Brain pericyte (primary cell): ENCODE results near the gene APOBEC3B.
"Not testable (repeated sequence)": the region's sequence is repeated elsewhere in the genome, so short reads cannot be mapped to it uniquely, and the experiment has no call there.

ENCODE experiments used
- DNase-seq: peaks from one replicate; pipeline ENCODE4 v3.0.0-alpha.2; 2012; ENCODE audit warnings: low read depth, low spot score

APOBEC3B gene

DNA sequence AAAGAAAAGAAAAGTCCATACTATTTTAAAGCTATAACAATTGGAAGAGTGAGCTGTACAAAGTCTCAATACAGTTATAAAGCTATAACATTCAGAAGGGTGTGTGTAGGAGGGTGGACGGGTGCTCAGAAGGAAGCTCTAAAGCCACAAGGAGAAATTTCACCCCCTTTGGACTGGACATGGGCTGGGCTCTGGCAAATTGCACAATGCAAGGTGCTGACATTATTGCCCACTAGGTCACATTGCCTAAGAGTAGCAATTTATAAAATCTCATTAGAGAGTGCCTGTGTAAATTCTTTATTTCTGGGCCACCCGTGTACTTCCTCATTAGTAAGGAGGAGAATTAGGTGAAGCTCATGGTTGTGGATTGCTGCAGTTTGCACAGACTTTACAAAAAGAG, 30.4 kb upstream of the APOBEC3B start:
- no peak for DNase-seq

DNA sequence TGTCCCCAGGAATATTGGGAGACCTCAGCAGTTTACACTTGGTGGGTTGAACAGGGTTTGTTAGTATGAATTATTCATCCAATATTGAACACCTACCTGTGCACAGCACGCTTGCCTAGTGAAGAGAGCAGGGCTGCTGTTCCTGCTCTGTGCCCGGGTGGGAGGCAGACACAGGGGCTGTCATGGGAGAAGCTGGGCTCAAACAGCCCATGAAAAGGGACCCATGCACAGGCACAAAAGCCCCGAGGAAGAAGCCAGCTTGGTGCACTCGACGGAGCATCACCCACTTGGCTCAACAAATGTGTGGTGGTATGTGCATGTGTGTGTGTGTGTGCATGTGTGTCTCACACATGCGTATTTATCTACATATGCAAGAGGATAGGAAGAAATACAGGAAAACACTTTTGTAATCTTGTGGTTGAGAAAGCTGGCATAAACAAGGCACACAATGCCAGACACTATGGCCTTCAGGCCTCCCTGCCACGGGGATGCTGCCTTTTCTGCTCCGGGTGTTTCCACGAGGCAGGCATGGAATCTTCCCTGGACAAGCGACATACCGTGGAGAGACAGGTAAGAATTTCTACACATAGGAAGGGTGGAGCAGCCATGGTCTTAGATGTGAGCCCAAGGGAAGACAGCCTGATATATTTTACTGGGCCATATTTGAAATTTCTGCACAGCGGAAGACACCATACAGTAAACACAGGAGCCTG, 29.7 kb upstream of the APOBEC3B start:
- DNase-seq, result no peak

DNA sequence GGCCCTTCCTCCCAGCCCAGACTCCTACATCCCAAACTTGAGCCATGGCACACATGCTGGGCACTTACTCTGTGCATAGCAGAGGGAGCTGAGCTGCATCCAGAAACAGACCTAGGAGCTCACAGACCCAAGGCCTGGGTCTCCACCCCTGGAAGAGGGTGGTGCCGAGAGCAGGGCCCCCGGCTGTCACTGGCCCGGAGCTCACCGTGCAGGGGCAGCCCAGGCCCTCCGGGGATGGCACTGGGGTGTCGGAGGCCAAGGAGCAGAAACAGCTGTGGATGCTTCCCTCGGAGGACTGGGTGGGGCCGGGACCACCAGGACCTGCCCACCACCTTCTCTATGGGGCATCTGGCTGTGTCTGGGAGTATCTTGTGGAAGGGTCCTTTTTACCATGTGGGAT, 29.1 kb upstream of the APOBEC3B start:
- no peak for DNase-seq

DNA sequence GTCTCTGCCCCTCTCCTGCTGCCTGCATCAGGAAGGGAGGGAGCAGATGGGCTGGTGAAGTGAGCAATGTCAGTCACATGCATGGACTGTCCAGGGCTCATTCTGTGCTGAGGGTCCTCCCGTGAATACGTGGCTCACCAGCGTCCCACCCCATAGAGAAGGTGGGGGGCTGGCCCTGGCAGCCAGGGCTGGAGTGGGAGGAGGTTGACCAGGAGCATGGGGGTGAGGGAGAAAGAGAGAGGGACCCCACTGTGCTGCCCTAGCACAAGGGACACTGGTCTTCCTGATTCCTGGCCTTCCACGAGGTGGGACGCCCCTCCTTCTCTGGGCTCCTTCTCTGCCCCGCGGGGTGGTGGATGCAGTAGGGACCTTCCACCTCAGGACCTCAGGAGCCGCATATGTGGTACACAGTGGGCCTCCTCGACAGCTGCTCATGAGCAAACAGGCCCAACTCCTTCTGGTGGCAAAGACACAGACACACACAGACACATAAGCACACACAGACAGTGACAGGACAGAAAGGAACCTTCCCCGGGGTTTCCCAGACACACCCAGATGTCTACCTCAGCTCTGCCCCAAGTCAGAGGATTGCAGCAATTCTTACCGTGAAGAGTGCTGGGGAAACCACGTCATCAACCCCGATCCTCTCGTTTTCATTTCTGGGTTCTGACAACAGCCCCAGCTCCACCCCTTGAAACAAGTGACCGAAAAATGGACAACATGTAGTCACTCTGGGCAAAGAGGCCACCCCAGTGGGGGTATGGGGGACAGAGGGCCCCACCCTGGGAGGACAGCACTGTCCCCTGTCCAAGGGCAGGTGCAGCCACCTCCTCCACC, 28.4 kb upstream of the APOBEC3B start:
- DNase-seq, result no peak

DNA sequence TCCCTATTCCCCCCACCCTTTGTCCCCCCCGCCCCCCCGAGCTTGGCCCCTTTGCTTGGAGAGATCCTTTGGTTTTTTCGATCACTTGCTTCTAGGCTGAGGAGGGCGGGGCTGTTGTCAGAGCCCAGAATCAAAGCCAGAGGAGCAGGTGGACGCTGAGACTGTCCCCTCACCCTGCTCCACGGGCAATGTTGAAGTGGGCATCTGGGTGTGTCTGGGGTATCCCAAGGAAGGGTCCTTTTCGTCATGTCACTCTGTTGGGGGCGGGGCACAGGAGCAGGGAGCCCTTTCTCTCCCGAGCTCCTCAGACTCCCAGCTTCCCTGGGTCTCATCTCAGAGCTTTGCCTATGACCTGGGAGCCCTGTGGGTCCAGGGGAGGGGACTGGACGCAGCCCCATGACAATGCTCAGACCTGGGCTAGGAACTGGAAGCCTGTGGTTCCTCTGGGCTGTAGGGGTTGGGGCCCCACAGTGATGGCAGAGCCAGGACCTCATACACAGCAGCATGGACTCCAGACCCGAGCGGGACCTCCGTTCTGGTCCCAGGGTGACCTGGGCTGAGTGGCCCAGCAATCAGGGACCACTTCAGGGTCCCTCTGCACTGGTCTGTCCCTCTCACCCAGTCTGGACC, 27.6 kb upstream of the APOBEC3B start:
- DNase-seq, result no peak

DNA sequence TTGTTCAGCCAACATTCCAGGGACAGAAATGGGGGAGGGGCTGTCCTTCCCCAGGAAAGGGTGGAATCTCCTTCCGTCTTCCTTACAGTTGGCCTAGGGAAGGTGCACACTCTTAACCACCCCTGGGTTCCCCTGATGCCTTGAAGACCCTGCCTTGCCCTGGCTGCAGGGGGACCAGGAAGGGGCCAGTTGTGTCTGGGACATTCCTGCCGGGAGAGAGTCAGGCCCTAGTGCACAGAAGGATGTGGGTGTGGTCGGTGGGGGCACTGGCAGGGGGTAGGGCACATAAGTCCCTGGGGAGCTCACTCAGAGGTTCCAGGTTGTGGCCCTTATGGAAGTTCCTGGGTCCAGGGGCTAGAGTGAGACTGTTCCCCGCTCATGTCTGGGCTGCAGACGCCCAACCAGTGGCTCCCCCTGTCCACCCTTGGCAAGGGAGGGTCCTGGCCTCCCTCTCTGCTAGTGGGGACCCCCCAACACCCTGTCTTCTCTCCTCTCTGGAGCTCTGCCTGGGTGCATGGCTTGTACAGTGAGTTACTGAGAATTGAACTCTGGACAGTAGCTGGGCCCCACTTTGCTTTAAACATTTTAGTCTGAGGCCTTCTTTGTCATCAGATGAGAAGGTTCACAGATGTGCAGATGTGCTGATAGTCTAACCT, 26.8 kb upstream of the APOBEC3B start:
- no peak for DNase-seq

DNA sequence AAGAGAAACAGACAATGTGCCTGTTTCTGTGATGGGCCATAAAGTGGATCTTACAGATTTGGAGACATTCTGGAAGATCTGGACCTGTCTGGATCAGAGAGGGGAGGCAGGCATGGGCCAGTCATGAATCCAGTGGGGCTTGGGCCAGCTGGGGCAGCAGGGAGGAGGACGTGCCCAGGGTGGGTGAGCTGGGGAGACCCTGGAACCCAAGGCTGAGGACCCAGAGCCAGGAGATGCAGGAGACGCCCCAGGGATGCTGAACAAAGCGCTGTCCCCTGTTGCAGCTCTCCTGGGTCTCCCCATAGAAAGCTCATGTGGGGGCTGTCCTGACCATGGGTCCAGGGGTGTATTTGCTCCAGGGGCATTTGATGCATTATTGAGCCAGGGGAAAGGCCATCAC, 26.2 kb upstream of the APOBEC3B start:
- no peak for DNase-seq

DNA sequence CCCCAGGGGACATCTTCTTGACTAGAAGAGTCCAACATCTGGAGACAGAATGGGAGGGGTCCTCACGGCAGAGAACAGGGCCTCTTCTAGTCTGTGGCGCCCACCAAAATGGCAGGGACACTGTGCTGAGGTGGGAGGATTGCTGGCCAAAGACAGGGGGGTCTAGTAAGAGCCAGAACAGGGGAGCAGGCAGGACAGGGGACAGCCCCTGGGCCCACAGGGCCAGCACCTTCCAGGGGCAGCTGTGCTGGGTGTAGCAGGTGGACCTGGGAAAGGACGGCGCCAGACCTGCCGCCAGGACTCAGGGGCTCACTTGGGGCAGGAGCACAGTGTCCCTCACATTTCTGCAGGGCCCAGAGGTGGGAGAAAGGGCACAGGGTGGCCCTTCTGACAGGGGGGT, 25.6 kb upstream of the APOBEC3B start:
- no peak for DNase-seq

DNA sequence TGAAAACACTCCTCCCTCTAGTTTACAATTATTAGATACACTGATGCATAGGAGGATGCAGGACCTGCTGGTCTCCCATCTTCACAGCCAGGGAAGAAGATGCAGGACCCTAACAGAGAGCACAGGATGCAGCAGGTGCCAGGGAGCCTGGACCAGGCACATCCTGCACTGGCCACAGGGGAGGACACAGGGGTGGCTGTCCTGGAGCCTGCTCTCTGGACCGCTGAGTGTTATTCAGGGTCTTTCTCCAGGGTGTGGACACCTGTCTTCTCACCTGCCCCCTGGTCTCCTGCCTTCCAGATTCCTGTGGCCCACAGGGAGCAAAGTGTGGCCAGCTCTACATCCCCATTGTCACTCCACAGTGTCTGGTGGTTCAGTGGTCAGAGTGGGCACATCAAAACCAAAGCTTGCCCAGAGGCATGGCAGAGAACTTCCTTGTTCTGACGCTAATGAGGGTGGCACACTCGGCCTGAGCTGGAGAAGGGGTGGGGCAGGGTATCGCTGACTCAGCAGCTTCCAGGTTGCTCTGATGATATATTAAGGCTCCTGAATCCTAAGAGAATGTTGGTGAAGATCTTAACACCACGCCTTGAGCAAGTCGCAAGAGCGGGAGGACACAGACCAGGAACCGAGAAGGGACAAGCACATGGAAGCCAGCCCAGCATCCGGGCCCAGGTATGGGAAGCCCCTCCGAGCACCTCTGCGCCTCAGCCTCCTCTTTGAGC, 24.9 kb upstream of the APOBEC3B start, which contains the start of gene APOBEC3A:
TSS of gene APOBEC3A (plus strand) at position 564 of the 725 bp plus-strand sequence. CDS start at position 647, 83 bp downstream.
- DNase-seq, result no peak

DNA sequence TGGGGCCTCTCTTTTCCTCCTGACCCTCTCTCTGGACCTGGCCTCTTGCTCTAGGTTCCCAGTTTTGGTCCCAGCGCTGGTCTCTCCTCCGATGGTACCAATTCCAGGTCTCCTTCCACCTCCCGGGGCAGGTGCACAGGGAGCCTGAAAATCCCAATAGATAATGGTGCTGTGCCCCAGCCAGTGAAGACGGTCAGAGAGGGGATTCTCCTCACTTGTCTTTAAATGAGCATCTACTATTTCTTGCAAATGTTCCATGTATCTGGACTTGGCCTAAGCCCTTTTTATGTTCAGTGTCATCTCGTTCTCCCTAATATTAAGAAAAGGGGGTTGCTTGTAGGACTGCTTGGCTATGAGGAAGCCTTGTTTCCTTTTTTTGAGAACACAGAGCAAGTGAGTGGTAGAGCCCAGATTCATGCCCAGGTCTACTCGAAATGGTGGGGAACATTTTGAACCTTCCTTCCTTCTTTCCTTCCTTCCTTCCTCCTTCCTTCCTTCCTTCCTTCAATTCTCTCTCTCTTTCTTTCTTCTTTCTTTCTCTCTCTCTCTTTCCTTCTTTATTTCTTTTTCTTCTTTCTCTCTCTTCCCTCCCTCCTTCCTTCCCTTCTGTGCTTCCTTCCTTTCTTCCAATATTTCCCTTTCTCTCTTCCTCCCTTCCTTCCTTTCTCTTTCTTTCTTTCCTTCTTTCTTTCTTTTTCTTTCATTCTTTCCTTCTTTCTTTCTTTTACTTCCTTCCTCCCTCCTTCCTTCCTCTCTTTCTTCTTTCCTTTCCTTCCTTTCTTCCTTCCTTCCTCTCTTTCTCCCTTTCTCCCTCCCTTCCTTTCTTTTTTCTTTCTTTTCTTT, 24.1 kb upstream of the APOBEC3B start:
- DNase-seq, result no peak

DNA sequence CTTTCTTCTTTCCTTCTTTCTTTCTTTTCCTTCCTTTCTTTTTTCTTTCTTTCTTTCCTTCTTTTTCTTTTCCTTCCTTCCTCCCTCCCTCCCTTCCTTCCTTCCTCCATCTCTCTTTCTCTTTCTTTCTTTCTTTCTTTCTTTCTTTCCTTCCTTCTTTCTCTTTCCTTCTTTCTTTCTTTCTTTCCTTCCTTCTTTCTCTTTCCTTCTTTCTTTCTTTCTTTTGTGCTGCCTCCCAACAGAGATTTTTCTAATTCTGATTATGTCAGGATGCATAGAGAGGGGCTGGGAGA, 23.6 kb upstream of the APOBEC3B start:
- not testable (repeated sequence) for DNase-seq

DNA sequence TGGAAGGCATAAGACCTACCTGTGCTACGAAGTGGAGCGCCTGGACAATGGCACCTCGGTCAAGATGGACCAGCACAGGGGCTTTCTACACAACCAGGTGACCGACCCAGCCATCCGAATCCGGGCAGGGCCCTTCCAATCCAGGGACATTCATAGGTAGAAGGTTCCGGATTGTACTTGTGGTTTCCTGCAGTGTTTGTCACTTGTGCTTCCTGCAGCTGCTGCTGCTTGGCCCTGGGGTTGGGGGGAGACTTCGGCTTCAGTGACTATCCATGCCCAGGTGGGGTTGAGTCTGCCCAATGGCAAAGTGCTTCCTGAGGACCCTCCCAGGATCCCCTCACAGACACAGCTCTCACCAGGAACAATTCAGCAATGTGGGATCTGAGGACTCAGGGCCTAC, 22.6 kb upstream of the APOBEC3B start:
- no peak for DNase-seq

DNA sequence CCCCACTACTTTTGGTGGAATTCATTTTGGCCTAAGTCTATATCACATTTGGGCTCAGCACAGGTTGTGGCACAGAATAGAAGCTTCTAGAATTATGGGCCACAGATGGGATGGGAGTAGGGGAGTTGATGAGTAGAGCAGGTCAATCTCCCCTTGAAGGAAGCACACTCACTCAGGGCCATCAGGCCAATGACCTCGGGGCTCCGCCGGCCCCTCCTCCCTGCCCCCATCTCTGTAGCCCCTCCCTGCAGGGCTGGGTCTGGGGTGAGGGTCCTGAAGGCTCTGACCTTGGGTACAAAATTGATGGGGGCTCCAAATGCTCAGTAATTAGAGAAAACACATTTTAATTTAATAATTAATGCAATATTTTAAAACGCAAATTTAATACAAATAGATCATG, 21.5 kb upstream of the APOBEC3B start:
- DNase-seq, result not testable (repeated sequence)

DNA sequence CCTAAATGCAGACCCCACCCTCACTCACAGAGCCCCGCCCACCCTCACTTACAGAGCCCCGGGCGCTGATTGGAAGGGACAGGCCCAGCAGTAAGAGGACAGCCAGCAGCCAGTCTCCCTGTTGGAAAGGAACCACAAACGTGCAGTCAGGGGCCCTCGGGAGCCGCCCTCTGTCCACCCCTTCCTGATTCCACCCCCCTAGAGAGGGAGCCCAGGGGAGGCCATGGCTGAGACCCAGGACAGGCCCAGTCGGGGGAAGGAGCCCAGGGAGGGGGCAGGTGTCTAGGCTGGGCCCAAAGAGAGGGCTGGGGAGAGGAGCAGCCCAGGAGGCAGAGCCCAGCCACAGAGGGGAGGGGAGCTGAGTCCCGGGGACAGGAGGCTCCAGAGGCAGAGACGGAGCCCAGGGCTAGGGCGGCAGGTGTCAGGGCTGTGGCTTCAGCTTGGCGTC, 18.8 kb upstream of the APOBEC3B start:
- DNase-seq, result not testable (repeated sequence)

DNA sequence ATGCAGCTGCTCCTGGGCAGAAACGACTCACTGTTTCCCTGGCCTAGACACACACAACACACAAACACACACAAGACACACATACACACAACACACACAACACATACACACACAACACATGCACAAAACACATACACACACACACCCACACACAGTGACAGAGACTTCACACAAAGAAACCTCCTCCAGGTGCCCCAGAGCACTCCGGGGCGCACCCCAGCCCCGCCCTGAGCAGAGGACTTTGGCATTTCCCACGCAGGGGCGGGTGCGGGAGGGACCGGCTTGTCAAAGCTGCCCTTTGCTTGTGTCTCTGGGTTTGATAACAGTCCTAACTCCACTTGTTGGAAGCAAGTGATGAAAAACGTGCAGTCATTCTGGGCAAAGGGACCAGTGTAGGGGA, 18.3 kb upstream of the APOBEC3B start:
- no peak for DNase-seq

DNA sequence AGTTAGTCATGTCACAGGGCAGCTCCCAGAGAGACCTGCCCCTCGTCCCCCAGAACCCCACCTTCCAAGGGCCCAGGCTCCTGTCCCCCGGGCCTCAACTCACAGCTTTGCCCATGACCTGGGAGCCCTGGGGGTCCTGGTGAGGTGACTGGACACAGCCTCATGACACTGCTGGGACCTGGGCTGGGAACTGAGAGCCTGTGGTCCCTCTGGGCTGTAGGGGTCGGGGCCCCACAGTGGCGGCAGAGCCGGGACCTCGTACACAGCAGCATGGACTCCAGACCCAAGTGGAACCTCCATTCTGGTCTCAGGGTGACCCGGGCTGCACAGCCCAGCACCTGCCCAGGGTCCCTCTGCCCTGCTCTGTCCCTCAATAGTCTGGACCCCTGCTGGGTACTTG, 17.8 kb upstream of the APOBEC3B start:
- DNase-seq, result no peak

DNA sequence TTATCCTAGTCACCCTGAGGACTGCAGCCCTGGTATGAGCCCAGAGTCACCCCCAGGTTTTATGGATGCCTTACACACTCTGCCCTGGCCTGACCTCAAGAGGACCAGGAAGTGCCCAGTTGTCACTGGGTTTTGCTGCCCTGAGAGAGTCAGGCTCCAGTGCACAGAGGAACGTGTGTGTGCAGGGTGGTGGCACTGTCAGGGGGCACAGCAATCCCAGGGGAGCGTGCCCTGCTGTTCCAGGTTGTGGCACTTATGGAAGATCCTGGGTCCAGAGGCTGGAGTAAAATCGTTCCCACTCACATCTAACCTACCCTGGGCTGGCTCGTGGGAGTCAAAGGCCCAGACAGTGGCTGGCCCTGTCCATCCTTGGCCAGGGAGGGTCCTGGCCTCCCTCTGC, 17.2 kb upstream of the APOBEC3B start:
- no peak for DNase-seq

DNA sequence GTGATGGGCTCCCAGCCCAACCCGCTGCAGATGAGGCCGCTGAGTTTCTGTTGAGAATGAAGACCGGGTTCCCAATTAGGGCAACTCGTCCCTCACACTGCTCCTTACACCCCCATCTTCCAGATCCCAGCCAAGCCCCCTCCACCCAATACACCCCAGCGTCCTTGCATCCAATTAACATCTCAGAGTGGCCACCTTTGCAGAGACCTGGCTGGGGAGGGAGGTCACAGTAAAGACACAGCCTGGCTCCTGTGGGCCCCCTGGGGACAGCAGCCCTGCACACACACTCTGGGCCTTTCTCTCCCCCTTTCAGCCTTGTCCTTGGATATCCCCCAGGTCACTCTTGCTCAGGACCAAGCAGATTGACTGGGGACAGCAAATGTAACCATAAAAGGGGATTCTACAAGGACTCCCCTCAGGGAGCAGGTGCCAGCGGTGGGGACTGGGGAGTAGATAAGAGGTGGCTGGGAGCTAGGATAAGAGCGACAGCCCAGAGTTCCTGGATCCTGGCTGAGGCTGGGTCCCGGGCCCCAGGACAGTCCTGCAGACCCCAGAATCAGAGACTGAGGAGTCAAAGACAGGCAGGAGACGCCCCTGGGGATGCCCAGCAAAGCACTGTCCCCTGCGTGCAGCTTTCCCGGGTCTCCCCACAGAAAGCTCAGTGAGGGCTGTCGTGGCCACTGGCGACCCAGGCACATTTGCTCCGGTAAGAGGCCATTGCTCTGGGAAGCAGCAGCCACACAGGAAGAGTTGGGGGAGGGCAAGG, 16.4 kb upstream of the APOBEC3B start:
- no peak for DNase-seq

DNA sequence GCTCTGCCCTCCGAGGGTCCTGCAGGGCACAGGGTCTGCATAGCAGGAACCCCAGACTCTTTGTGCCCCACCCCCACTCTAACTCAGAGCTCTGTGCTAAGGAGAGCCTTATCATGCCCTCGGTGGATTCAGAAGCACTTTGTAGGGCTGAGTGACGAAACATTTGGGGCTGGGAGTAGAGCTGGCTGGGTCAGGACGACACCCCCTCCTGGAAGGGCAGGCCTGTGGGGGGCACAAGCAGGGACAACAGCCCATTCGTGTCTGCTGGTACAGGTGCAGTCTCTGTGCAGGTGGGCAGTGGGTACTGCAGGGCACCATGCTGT, 15.8 kb upstream of the APOBEC3B start:
- no peak for DNase-seq

DNA sequence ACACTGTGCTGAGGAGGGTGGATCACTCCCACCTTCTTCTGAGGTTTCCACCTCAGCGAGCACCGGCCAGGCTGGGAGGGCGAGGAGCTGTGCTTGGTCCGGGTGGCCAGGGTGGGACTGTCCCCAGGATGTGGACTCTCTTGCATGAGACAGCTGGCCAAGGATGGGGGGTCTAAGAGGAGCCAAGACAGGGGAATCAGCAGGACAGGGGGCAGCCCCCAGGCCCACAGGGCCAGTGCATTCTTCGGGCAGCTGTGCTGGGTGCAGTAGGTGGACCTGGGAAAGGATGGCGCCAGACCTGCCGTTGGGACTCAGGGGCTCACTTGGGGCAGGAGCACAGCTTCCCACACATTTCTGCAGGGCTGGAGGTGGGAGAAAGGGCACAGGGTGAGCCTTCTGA, 15.2 kb upstream of the APOBEC3B start:
- no peak for DNase-seq
